ENCODE data around the gene KAZN. TPM values are rescaled to one million over a fixed set of nuclear protein-coding genes. Genes with fewer than 3 reads are reported as not detected.

Gene KAZN
- total RNA-seq, 1 donor from 2014 or later: 1.1 TPM

DNA sequence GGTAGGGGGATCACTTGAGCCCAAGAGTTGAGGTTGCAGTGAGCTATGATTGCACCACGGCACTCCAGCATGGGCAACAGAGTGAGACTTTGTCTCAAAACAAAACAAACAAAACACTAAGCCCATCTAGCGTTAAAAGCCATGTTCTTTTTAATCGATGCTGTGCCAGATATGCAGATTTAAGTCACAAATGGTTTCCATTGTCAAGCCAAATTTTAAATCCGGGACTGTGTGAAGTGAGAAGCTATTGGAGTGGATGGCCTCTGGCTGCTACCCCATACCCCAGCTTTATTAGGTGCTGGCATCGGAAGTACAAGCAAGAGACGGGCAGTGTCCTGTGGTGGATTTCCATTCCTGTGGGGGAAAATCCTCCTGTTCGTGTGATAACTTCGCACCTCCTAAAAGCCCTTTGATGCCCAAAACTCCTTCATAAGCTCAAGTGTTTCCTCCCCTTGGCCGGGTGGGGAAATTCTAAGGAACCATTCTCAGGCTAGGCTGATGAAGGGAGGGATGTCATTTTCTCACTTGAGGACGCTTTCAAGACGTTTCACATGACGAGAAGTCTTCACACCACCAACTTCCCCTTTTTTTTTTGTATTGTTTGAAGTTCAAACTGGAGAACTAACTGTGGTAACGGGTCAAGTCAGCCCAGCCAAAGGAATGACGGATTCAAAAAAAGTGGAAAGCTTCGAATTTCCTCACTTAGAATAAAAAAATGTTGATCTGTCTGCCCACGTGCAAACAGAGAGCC, 140.8 kb downstream of the KAZN start:
- Mint-ChIP-seq H3K27me3 (peaks cover 25% of the 10 kb centered on the region), H3K4me1 (no peaks in the 10 kb centered on the region), H3K36me3 (ENCODE audit: low read depth) (no peaks in the 10 kb centered on the region), H3K9me3 (no peaks in the 10 kb centered on the region), H3K4me3 (no peak overlapping the region), H3K27ac (no peak overlapping the region)
- intact Hi-C loops (cut with micrococcal nuclease): no loop called here
- DNase-seq: no peak

DNA sequence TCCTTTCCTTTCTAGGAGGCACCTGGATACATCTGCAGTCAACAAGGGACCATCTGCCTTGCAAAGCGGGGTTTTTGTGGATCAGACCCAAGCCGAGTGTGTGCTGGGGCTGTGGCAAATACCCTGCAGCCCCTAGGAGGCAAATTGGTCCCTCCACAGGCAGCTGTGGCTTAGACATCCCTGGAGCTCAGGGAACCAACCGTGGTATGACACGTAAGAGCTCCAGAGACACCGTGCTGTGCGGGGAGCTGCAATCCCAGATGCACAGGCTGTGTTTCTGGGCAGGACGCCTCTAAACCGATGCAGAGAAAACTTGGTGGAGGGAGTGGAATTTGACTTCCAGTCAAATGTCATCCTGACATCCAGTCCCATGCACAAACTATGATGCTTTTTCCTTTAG, 141.5 kb downstream of the KAZN start:
- Mint-ChIP-seq H3K4me3 (no peak overlapping the region), H3K36me3 (ENCODE audit: low read depth) (no peaks in the 10 kb centered on the region), H3K27me3 (peaks cover 25% of the 10 kb centered on the region), H3K4me1 (no peaks in the 10 kb centered on the region), H3K9me3 (no peaks in the 10 kb centered on the region), H3K27ac (no peak overlapping the region)
- no peak for DNase-seq
- intact Hi-C loops (cut with micrococcal nuclease): no loop called here

DNA sequence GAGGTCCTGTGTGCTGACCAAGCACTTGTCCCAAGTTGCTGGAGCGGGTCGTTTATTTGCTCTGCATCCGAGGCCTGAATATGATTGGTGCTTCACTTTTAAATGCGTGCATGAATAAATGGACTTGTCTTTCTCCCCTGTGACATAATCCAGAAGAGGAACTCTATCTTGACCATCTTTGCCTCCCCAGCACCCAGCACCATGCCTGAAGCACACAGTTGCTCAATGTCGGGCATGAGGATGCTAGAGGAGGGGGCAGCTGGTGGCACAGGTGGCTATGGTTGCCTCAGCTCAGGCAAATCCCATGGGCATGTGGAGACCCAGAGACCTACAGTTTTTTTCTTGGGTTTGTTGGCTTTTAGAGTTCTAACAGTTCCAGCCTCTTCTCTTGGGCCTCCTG, 142.6 kb downstream of the KAZN start:
- no peaks in the 10 kb centered on the region for H3K4me1 Mint-ChIP-seq
- H3K36me3 Mint-ChIP-seq (ENCODE audit: low read depth): no peaks in the 10 kb centered on the region
- no peak overlapping the region for H3K4me3 Mint-ChIP-seq
- H3K27me3 Mint-ChIP-seq: peaks cover 25% of the 10 kb centered on the region
- no peak for DNase-seq
- H3K27ac Mint-ChIP-seq: no peak overlapping the region
- no peaks in the 10 kb centered on the region for H3K9me3 Mint-ChIP-seq
- intact Hi-C loops (cut with micrococcal nuclease): no loop called here

DNA sequence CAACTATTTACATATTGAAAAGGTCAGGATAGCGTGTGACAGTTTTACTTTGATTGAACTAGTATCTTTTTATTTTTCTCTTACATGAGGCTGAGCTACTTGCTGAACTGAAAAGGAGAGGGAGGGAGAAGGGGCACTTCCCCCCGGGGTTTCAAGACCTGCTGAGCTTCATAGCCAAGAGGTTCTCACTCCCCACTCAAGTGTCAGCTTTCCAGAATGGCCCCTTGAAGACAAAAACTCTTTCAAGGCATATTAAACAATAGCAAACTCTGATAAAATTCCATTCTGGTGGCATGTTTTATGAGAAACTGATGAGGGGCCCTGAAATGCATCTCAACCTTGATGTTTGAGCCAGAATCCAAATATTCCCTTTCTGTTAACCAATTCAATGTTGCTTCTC, 143.0 kb downstream of the KAZN start:
- Mint-ChIP-seq H3K27ac (no peak overlapping the region), H3K27me3 (peaks cover 25% of the 10 kb centered on the region), H3K36me3 (ENCODE audit: low read depth) (no peaks in the 10 kb centered on the region), H3K4me1 (no peaks in the 10 kb centered on the region), H3K4me3 (no peak overlapping the region), H3K9me3 (no peaks in the 10 kb centered on the region)
- no peak for DNase-seq
- intact Hi-C loops (cut with micrococcal nuclease): no loop called here

- Mint-ChIP-seq H3K27ac (no peak overlapping the region), H3K4me1 (no peaks in the 10 kb centered on the region), H3K27me3 (peaks cover 20% of the 10 kb centered on the region), H3K9me3 (no peaks in the 10 kb centered on the region), H3K4me3 (no peak overlapping the region), H3K36me3 (ENCODE audit: low read depth) (no peaks in the 10 kb centered on the region)
- intact Hi-C loops (cut with micrococcal nuclease): no loop called here
- no peak for DNase-seq
Measured at GRCh38 chr1:14742181-14742980, 143.9 kb downstream of the KAZN start.

DNA sequence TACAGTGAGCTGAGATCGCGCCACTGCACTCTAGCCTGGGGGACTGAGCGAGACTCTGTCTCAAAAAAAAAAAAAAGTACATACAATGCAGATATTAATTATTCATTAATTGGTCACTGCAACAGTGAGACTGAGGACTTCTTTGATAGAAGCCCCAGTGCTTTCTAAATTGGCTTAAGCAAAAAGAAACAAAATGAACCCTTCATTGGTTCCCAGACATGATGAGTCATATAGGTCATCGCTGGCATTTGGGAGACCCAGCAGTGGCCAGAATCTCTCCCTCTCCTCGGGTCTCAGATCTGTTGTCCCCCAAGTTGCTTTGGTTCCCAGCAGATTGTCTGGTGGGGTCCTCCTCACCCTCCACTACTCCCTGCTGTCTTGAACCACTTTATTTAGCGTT, 144.9 kb downstream of the KAZN start:
- H3K4me3 Mint-ChIP-seq: no peak overlapping the region
- H3K27ac Mint-ChIP-seq: no peak overlapping the region
- no peaks in the 10 kb centered on the region for H3K36me3 Mint-ChIP-seq (ENCODE audit: low read depth)
- H3K4me1 Mint-ChIP-seq: no peaks in the 10 kb centered on the region
- no peak for DNase-seq
- H3K9me3 Mint-ChIP-seq: no peaks in the 10 kb centered on the region
- intact Hi-C loops (cut with micrococcal nuclease): no loop called here
- H3K27me3 Mint-ChIP-seq: peaks cover 20% of the 10 kb centered on the region

GRCh38 chr1:14745001-14745720, 146.7 kb downstream of the KAZN start:
- DNase-seq: no peak
- H3K4me1 Mint-ChIP-seq: no peaks in the 10 kb centered on the region
- intact Hi-C loops (cut with micrococcal nuclease): no loop called here
- H3K27ac Mint-ChIP-seq: no peak overlapping the region
- no peaks in the 10 kb centered on the region for H3K9me3 Mint-ChIP-seq
- no peak overlapping the region for H3K4me3 Mint-ChIP-seq
- H3K36me3 Mint-ChIP-seq (ENCODE audit: low read depth): no peaks in the 10 kb centered on the region
- H3K27me3 Mint-ChIP-seq: peaks cover 18% of the 10 kb centered on the region

- H3K4me3 Mint-ChIP-seq: no peak overlapping the region
- H3K4me1 Mint-ChIP-seq: no peaks in the 10 kb centered on the region
- H3K27ac Mint-ChIP-seq: no peak overlapping the region
- no peaks in the 10 kb centered on the region for H3K36me3 Mint-ChIP-seq (ENCODE audit: low read depth)
- no peak for DNase-seq
- intact Hi-C loops (cut with micrococcal nuclease): no loop called here
- peaks cover 12% of the 10 kb centered on the region for H3K27me3 Mint-ChIP-seq
- H3K9me3 Mint-ChIP-seq: no peaks in the 10 kb centered on the region
Measured at GRCh38 chr1:14745789-14746188, 147.3 kb downstream of the KAZN start.

GRCh38 chr1:14746393-14746792, 147.9 kb downstream of the KAZN start:
- H3K4me1 Mint-ChIP-seq: no peaks in the 10 kb centered on the region
- no peak overlapping the region for H3K27ac Mint-ChIP-seq
- no peak for DNase-seq
- intact Hi-C loops (cut with micrococcal nuclease): no loop called here
- peaks cover 6% of the 10 kb centered on the region for H3K27me3 Mint-ChIP-seq
- no peak overlapping the region for H3K4me3 Mint-ChIP-seq
- H3K36me3 Mint-ChIP-seq (ENCODE audit: low read depth): no peaks in the 10 kb centered on the region
- H3K9me3 Mint-ChIP-seq: no peaks in the 10 kb centered on the region

- Mint-ChIP-seq H3K9me3 (no peaks in the 10 kb centered on the region), H3K4me3 (no peak overlapping the region), H3K4me1 (no peaks in the 10 kb centered on the region), H3K36me3 (ENCODE audit: low read depth) (no peaks in the 10 kb centered on the region), H3K27me3 (peaks cover 2% of the 10 kb centered on the region), H3K27ac (no peak overlapping the region)
- no peak for DNase-seq
- intact Hi-C loops (cut with micrococcal nuclease): no loop called here
Measured at GRCh38 chr1:14748151-14748550, 149.7 kb downstream of the KAZN start.

GRCh38 chr1:14748977-14749376, 150.5 kb downstream of the KAZN start:
- Mint-ChIP-seq H3K9me3 (no peaks in the 10 kb centered on the region), H3K4me1 (no peaks in the 10 kb centered on the region), H3K36me3 (ENCODE audit: low read depth) (no peaks in the 10 kb centered on the region), H3K27ac (no peak overlapping the region), H3K27me3 (peaks cover 2% of the 10 kb centered on the region), H3K4me3 (no peak overlapping the region)
- intact Hi-C loops (cut with micrococcal nuclease): no loop called here
- DNase-seq: no peak

DNA sequence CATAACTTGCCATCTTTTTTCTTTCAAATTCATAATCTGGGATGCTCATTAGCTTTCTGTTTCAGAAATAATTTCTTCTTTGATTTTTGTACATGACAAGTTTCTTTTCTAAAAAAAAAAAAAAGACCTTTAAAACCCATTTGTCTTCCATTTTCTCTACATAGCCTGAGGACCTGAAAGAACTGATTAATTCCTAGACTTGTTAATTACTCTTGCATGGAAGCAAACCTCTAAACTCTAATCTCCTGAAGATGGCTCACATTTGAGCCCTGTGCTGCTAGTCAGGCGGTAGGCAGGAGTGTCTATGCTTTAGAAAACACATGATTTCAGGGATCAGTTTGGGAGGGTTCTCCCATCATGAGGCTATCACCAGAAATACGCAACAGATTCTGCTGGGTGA, 152.0 kb downstream of the KAZN start:
- Mint-ChIP-seq H3K9me3 (no peaks in the 10 kb centered on the region), H3K4me1 (no peaks in the 10 kb centered on the region), H3K27me3 (peaks cover 2% of the 10 kb centered on the region), H3K27ac (no peak overlapping the region), H3K36me3 (ENCODE audit: low read depth) (no peaks in the 10 kb centered on the region), H3K4me3 (no peak overlapping the region)
- DNase-seq: no peak
- intact Hi-C loops (cut with micrococcal nuclease): no loop called here

DNA sequence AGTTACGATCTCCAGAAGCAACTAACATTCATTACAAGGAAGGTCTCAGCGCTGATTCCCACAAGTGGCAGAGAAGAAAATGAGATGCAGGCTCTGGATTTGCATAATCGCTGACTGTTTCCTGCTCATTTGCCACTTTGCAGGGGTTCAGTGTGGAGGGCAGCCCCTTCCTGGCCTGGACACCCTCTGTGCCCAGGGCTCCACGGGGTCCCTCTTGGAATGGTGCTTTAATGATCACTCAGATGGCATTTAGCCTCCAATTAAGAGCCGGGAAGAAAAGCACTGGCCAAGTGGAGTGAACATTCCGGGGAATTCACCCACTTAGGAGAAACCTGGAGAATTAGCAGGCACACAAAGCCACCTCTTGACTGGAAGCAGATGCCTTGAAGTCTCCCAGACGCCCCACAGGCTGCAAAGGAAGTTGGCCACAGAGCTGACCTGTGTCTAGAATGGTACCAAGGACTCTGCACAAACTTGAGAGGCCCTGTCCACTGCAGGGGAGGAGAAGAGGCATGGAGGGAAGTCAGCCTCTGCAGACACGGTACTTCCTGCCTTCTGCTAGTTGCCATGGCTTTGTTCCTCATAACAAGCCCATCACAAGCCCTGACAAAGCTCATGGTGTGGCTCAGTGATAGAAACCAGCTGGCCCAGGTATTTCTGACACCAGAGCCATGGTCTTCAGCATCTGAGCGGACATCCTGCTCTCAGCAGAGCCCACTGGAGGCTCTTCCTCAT, 157.2 kb downstream of the KAZN start:
- Mint-ChIP-seq H3K4me1 (no peaks in the 10 kb centered on the region), H3K36me3 (ENCODE audit: low read depth) (no peaks in the 10 kb centered on the region), H3K9me3 (no peaks in the 10 kb centered on the region), H3K4me3 (no peak overlapping the region), H3K27me3 (no peaks in the 10 kb centered on the region), H3K27ac (no peak overlapping the region)
- no peak for DNase-seq
- intact Hi-C loops (cut with micrococcal nuclease): no loop called here

Measured in activated CD4-positive, alpha-beta T cell treated with anti-CD3 and anti-CD28 coated beads, Interleukin-2, amount 10 ng/mL, durations not matched to agents 24 days and 14 days (primary cell).